ENCODE data around the gene LMF1. TPM values are rescaled to one million over a fixed set of nuclear protein-coding genes. Genes with fewer than 3 reads are reported as not detected.

Gene LMF1
- polyA plus RNA-seq, 1 donor from 2014 or later, result 16.2 TPM

DNA sequence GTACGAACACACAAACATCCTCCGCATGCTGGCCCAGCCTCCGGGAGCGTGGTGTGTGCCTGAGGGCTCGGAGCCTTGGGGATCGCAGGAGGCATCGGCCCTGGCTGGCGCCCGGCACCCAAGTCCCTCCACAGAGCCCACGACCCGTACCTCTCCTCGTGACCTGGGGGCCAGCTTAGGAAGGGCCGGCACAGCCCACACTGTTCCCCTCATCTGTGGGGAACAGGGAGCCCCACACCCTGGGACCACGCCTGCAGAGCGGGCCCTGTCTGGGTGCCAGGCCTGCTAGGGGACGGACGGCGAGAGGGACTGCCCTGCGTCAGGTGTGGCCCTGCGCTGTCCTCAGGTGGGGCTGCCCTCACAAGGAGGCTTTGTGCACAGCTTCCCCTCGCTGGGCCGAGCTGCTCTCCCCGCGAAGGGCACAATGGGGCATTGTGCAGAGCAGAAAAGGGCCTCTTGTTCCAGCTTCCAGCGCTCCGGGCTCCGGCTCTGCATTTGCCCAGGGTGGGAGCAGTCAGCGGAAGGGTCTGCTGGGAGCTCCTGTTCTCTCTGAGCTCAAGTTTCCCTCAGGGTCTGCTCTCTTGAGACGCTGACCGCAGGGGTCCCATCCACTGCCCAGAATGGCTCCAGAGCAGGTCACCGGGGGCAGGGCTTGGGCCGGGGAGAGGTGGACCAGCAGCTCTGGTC is 1.7 kb upstream of the LMF1 start:
- Histone ChIP-seq H3K27ac (ENCODE audit: low read length) (no peak overlapping the region), H2AFZ (ENCODE audit: low read depth, low read length) (no peak overlapping the region), H3K27me3 (ENCODE audit: insufficient read depth, low read depth, low read length) (no peaks in the 10 kb centered on the region), H3K9me3 (ENCODE audit: low read length) (no peaks in the 10 kb centered on the region), H3K9me2 (ENCODE audit: insufficient read depth, low read length) (no peaks in the 10 kb centered on the region), H3K9ac (ENCODE audit: low read length) (no peak overlapping the region), H3K79me2 (replicated peaks; ENCODE audit: insufficient read depth, low read length) (peaks cover 3% of the 10 kb centered on the region), H3K4me2 (ENCODE audit: low read length) (no peak overlapping the region), H3F3A (ENCODE audit: insufficient read depth, low read length, poor library complexity, severe bottlenecking) (peaks cover 4% of the 10 kb centered on the region), H3K4me3 (ENCODE audit: low read length) (no peak overlapping the region), H3K36me3 (ENCODE audit: insufficient read depth, low read length) (no peaks in the 10 kb centered on the region), H4K20me1 (ENCODE audit: insufficient read depth) (peaks cover 5% of the 10 kb centered on the region)
- TF ChIP-seq TAF1 (IDR thresholded peaks at IDR 0.05; ENCODE audit: low read depth), result no peak
- TF ChIP-seq SMC3 (conservative IDR thresholded peaks at IDR 0.05; ENCODE audit: poor library complexity), result no peak
- TF ChIP-seq EZH2 (IDR thresholded peaks at IDR 0.05; ENCODE audit: borderline replicate concordance, insufficient read depth, low read length, poor library complexity, severe bottlenecking), result no peak
- TF ChIP-seq RAD21 (conservative IDR thresholded peaks at IDR 0.05), result no peak
- TF ChIP-seq, protein P1, sequence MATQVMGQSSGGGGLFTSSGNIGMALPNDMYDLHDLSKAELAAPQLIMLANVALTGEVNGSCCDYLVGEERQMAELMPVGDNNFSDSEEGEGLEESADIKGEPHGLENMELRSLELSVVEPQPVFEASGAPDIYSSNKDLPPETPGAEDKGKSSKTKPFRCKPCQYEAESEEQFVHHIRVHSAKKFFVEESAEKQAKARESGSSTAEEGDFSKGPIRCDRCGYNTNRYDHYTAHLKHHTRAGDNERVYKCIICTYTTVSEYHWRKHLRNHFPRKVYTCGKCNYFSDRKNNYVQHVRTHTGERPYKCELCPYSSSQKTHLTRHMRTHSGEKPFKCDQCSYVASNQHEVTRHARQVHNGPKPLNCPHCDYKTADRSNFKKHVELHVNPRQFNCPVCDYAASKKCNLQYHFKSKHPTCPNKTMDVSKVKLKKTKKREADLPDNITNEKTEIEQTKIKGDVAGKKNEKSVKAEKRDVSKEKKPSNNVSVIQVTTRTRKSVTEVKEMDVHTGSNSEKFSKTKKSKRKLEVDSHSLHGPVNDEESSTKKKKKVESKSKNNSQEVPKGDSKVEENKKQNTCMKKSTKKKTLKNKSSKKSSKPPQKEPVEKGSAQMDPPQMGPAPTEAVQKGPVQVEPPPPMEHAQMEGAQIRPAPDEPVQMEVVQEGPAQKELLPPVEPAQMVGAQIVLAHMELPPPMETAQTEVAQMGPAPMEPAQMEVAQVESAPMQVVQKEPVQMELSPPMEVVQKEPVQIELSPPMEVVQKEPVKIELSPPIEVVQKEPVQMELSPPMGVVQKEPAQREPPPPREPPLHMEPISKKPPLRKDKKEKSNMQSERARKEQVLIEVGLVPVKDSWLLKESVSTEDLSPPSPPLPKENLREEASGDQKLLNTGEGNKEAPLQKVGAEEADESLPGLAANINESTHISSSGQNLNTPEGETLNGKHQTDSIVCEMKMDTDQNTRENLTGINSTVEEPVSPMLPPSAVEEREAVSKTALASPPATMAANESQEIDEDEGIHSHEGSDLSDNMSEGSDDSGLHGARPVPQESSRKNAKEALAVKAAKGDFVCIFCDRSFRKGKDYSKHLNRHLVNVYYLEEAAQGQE (IDR thresholded peaks at IDR 0.05; ENCODE audit: borderline replicate concordance), result no peak
- no peak for TF ChIP-seq CTCF (IDR thresholded peaks at IDR 0.05; ENCODE audit: poor library complexity, severe bottlenecking)
- no peak for TF ChIP-seq EP300 (conservative IDR thresholded peaks at IDR 0.05; ENCODE audit: poor library complexity, severe bottlenecking)
- TF ChIP-seq MXI1 (conservative IDR thresholded peaks at IDR 0.05; ENCODE audit: poor library complexity, severe bottlenecking), result no peak
- no peak for TF ChIP-seq POLR2AphosphoS5 (IDR thresholded peaks at IDR 0.05)

- Histone ChIP-seq H4K20me1 (ENCODE audit: insufficient read depth) (peaks cover 5% of the 10 kb centered on the region), H3K4me2 (ENCODE audit: low read length) (no peak overlapping the region), H3K27me3 (ENCODE audit: insufficient read depth, low read depth, low read length) (no peaks in the 10 kb centered on the region), H3K27ac (ENCODE audit: low read length) (no peak overlapping the region), H3K79me2 (replicated peaks; ENCODE audit: insufficient read depth, low read length) (peaks cover 3% of the 10 kb centered on the region), H3K9me2 (ENCODE audit: insufficient read depth, low read length) (no peaks in the 10 kb centered on the region), H3K9me3 (ENCODE audit: low read length) (no peaks in the 10 kb centered on the region), H3K36me3 (ENCODE audit: insufficient read depth, low read length) (no peaks in the 10 kb centered on the region), H3F3A (ENCODE audit: insufficient read depth, low read length, poor library complexity, severe bottlenecking) (peaks cover 4% of the 10 kb centered on the region), H2AFZ (ENCODE audit: low read depth, low read length) (no peak overlapping the region), H3K9ac (ENCODE audit: low read length) (no peak overlapping the region), H3K4me3 (ENCODE audit: low read length) (no peak overlapping the region)
- TF ChIP-seq EZH2 (IDR thresholded peaks at IDR 0.05; ENCODE audit: borderline replicate concordance, insufficient read depth, low read length, poor library complexity, severe bottlenecking), result no peak
- TF ChIP-seq CTCF (IDR thresholded peaks at IDR 0.05; ENCODE audit: poor library complexity, severe bottlenecking), result no peak
- no peak for TF ChIP-seq POLR2AphosphoS5 (IDR thresholded peaks at IDR 0.05)
- TF ChIP-seq EP300 (conservative IDR thresholded peaks at IDR 0.05; ENCODE audit: poor library complexity, severe bottlenecking), result no peak
- TF ChIP-seq MXI1 (conservative IDR thresholded peaks at IDR 0.05; ENCODE audit: poor library complexity, severe bottlenecking), result no peak
- no peak for TF ChIP-seq SMC3 (conservative IDR thresholded peaks at IDR 0.05; ENCODE audit: poor library complexity)
- TF ChIP-seq, protein P1 (IDR thresholded peaks at IDR 0.05; ENCODE audit: borderline replicate concordance), result no peak
- TF ChIP-seq RAD21 (conservative IDR thresholded peaks at IDR 0.05), result no peak
Observed at GRCh38 chr16:971981-972315, 1.2 kb upstream of the LMF1 start.

Data from neural cell (in vitro differentiated cells).